Activated CD8-positive, alpha-beta T cell treated with anti-CD3 and anti-CD28 coated beads for 36 hours (primary cell): ENCODE measurements around the gene FOLR2. TPM values are rescaled to one million over a fixed set of nuclear protein-coding genes. Genes with fewer than 3 reads are reported as not detected.
A peak's percentile ranks its signal among the peaks of the same experiment; 100 is the strongest.

Experiments used
- ATAC-seq: fragments of 200-7000 bp; cut with Tn5 transposase; one replicate; pipeline ENCODE4 v1.10.0; 2021; ENCODE audit warnings: mild to moderate bottlenecking, moderate library complexity
- CTCF ChIA-PET: fragments of 350-600 bp; sonication (Branson Sonifier 250); formaldehyde crosslinking; loops from one replicate; lab custom pipeline; 2021; ENCODE audit warnings: antibody characterized with exemption; lab: Charles Lee
- POLR2A ChIA-PET: fragments of 350-600 bp; sonication (Branson Sonifier 250); formaldehyde crosslinking; loops from one replicate; lab custom pipeline; 2021; ENCODE audit warnings: antibody characterized with exemption; lab: Charles Lee
- DNase-seq: peaks from one replicate; pipeline ENCODE4 v3.0.0-alpha.2; 2020
- H3K27ac Mint-ChIP-seq: one replicate; pipeline ENCODE4 v1.8.0; 2021; ENCODE audit warnings: mild to moderate bottlenecking, mixed read lengths
- H3K27me3 Mint-ChIP-seq: one replicate; pipeline ENCODE4 v1.8.0; 2021; ENCODE audit warnings: mixed read lengths
- H3K36me3 Mint-ChIP-seq: one replicate; pipeline ENCODE4 v1.8.0; 2021; ENCODE audit warnings: low read depth, mixed read lengths
- H3K4me1 Mint-ChIP-seq: one replicate; pipeline ENCODE4 v1.8.0; 2021; ENCODE audit warnings: low read depth, mixed read lengths
- H3K4me3 Mint-ChIP-seq: one replicate; pipeline ENCODE4 v1.8.0; 2021; ENCODE audit warnings: mild to moderate bottlenecking, moderate library complexity, mixed read lengths
- H3K9me3 Mint-ChIP-seq: one replicate; pipeline ENCODE4 v1.8.0; 2021; ENCODE audit warnings: mixed read lengths
- intact Hi-C: fragments of 100-400 bp; cut with micrococcal nuclease; formaldehyde crosslinking; loops from one replicate; pipeline ENCODE4 v1.10.0; 2022
- total RNA-seq, 2 experiments: library from RNA; stranded (reverse); gene quantifications; one replicate each; pipeline ENCODE4 v1.2.3, GENCODE V29; 2021
- TF ChIP-seq, protein P1 (sequence below): fragments of 200-600 bp; IDR thresholded peaks from one replicate; pipeline ENCODE4 v1.8.0; 2022; ENCODE audit warnings: antibody characterized with exemption, mild to moderate bottlenecking

FOLR2 gene
- total RNA-seq, 2 experiments from 2014 or later: not detected

DNA sequence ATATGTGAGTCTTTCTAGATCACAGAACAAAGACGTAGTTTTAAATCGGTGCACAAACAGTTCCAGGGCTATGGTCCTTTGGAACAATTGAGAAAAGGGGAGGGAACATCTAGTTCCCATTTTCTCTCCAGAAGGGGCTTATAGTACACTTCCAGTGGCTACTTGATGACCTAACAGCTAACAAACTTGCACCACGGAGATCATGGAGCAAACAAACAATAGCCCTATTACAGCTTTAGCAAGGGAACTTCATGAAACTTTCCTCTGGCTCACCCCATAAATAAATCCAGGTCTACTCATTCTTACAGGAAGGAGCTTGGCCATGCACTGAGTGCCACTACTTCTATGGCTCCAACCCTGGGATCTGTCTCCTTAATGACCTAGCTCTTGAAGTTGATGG, 8.3 kb upstream of the FOLR2 start:
- intact Hi-C loops: no loop called here
- Mint-ChIP-seq H3K27me3 (peaks cover 3% of the 10 kb centered on the region), H3K36me3 (peaks cover 2% of the 10 kb centered on the region), H3K4me3 (no peak overlapping the region), H3K9me3 (peaks cover 11% of the 10 kb centered on the region), H3K27ac (no peak overlapping the region), H3K4me1 (no peaks in the 10 kb centered on the region)
- ATAC-seq: no peak
- TF ChIP-seq, protein P1, sequence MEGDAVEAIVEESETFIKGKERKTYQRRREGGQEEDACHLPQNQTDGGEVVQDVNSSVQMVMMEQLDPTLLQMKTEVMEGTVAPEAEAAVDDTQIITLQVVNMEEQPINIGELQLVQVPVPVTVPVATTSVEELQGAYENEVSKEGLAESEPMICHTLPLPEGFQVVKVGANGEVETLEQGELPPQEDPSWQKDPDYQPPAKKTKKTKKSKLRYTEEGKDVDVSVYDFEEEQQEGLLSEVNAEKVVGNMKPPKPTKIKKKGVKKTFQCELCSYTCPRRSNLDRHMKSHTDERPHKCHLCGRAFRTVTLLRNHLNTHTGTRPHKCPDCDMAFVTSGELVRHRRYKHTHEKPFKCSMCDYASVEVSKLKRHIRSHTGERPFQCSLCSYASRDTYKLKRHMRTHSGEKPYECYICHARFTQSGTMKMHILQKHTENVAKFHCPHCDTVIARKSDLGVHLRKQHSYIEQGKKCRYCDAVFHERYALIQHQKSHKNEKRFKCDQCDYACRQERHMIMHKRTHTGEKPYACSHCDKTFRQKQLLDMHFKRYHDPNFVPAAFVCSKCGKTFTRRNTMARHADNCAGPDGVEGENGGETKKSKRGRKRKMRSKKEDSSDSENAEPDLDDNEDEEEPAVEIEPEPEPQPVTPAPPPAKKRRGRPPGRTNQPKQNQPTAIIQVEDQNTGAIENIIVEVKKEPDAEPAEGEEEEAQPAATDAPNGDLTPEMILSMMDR: no peak
- ChIA-PET POLR2A (no interaction called here), CTCF (interaction anchor here (0.8 to 1.8 kb wide), 2 partner anchors 30 to 223 kb away, joined by 5 read pairs; no protein-coding TSS in a partner anchor)
- no peak for DNase-seq

GRCh38 chr11:72209101-72209500, 7.5 kb upstream of the FOLR2 start:
- no peaks in the 10 kb centered on the region for H3K4me1 Mint-ChIP-seq
- intact Hi-C loops: no loop called here
- ATAC-seq: no peak
- peaks cover 11% of the 10 kb centered on the region for H3K9me3 Mint-ChIP-seq
- H3K4me3 Mint-ChIP-seq: no peak overlapping the region
- POLR2A ChIA-PET: no interaction called here
- peaks cover 3% of the 10 kb centered on the region for H3K27me3 Mint-ChIP-seq
- H3K27ac Mint-ChIP-seq: no peak overlapping the region
- peaks cover 2% of the 10 kb centered on the region for H3K36me3 Mint-ChIP-seq
- no peak for DNase-seq
- CTCF ChIA-PET: no interaction called here
- TF ChIP-seq, protein P1: no peak

- H3K4me3 Mint-ChIP-seq: no peak overlapping the region
- no peak overlapping the region for H3K27ac Mint-ChIP-seq
- H3K36me3 Mint-ChIP-seq: no peaks in the 10 kb centered on the region
Observed at GRCh38 chr11:72217841-72218240, 1.2 kb downstream of the FOLR2 start.

GRCh38 chr11:72218251-72218745, 1.7 kb downstream of the FOLR2 start:
- intact Hi-C loops: no loop called here
- Mint-ChIP-seq H3K4me1 (peaks cover 16% of the 10 kb centered on the region), H3K9me3 (no peaks in the 10 kb centered on the region), H3K4me3 (no peak overlapping the region), H3K36me3 (no peaks in the 10 kb centered on the region), H3K27me3 (peaks cover 14% of the 10 kb centered on the region), H3K27ac (no peak overlapping the region)
- ChIA-PET CTCF (no interaction called here), POLR2A (no interaction called here)
- ATAC-seq (no peak), DNase-seq (no peak)
- TF ChIP-seq, protein P1: no peak

More at GRCh38 chr11:72217841-72218240, 1.2 kb downstream of the FOLR2 start:
- Mint-ChIP-seq H3K4me1 (peaks cover 15% of the 10 kb centered on the region), H3K27me3 (peaks cover 14% of the 10 kb centered on the region), H3K9me3 (no peaks in the 10 kb centered on the region)
- TF ChIP-seq, protein P1: no peak
- ATAC-seq (no peak), DNase-seq (no peak)
- ChIA-PET POLR2A (no interaction called here), CTCF (no interaction called here)
- intact Hi-C loops: no loop called here

- ChIA-PET POLR2A (no interaction called here), CTCF (interaction anchor here (3.4 kb wide), 1 partner anchor 17 kb away, joined by 14 read pairs; no protein-coding TSS in a partner anchor)
- Mint-ChIP-seq H3K4me1 (peaks cover 23% of the 10 kb centered on the region), H3K4me3 (no peak overlapping the region), H3K9me3 (no peaks in the 10 kb centered on the region), H3K27ac (no peak overlapping the region), H3K36me3 (no peaks in the 10 kb centered on the region), H3K27me3 (peaks cover 9% of the 10 kb centered on the region)
- DNase-seq (peak; percentile 28), ATAC-seq (no peak)
- intact Hi-C loops: no loop called here
- TF ChIP-seq, protein P1: no peak
Observed at GRCh38 chr11:72220696-72221363, 4.2 kb downstream of the FOLR2 start.
